Adrenal gland (tissue), 5 donors: ENCODE measurements around the gene SRGAP2B.
"Not testable (repeated sequence)": the region's sequence is repeated elsewhere in the genome, so short reads cannot be mapped to it uniquely, and the experiment has no call there.

Experiments
- CTCF ChIP-seq, 6 experiments: fragments of 450-650 bp in 4 of 6; fragments of 200-600 bp in 2 of 6; sonication (generic) in 1 of 6; IDR thresholded peaks; 1 replicate in 5 of 6; 2 replicates in 1 of 6; pipeline versions ENCODE4 v1.5.1 to v1.8.0; 2016 to 2021; ENCODE audit warnings: antibody characterized with exemption in 6 of 6, mild to moderate bottlenecking in 2 of 6, moderate library complexity in 1 of 6
- POLR2A ChIP-seq, 2 donors: fragments of 450-650 bp; IDR thresholded peaks; one replicate each; pipeline ENCODE4 v1.6.1; 2017; ENCODE audit warnings: antibody characterized with exemption in 2 of 2, mild to moderate bottlenecking in 2 of 2, moderate library complexity in 1 of 2
- donor health status: DM: no; HTN: no; CAD: no.

- not testable (repeated sequence) for TF ChIP-seq CTCF, POLR2A (IDR thresholded peaks at IDR 0.05)
Measured at GRCh38 chr1:145008388-145008787, 86.7 kb downstream of the SRGAP2B start.
